T-cell (primary cell): ENCODE data around the gene MT1B. TPM values are rescaled to one million over a fixed set of nuclear protein-coding genes. Genes with fewer than 3 reads are reported as not detected.

Experiments used
- ATAC-seq, 4 experiments: fragments of 200-7000 bp in 3 of 4; fragments of 150-1000 bp in 1 of 4; cut with Tn5 transposase; replicated peaks in 1 of 4; 1 replicate in 3 of 4; 2 replicates in 1 of 4; pipeline ENCODE4 v1.10.0; 2021; ENCODE audit warnings: moderate library complexity in 3 of 4, mild to moderate bottlenecking in 2 of 4, moderate number of reproducible peaks in 1 of 4
- CTCF ChIA-PET, 2 donors: fragments of 300-600 bp; sonication (Branson Sonifier 250); formaldehyde crosslinking; loops; one replicate each; lab custom pipeline; 2022; ENCODE audit warnings: antibody characterized with exemption in 2 of 2; lab: Charles Lee
- POLR2A ChIA-PET, 2 donors: fragments of 300-600 bp; sonication (Branson Sonifier 250); formaldehyde crosslinking; loops; one replicate each; lab custom pipeline; 2022; ENCODE audit warnings: antibody characterized with exemption in 2 of 2; lab: Charles Lee
- DNase-seq, 35 experiments: peaks; one replicate each; pipeline versions ENCODE4 v3.0.0 to v3.0.0-alpha.2; 2013 to 2023
- H3K27ac ChIP-seq: one replicate; pipeline ENCODE4 v1.5.1; 2013; ENCODE audit warnings: low read length
- H3K27me3 ChIP-seq, 2 experiments: replicated peaks in 1 of 2; 1 replicate in 1 of 2; 2 replicates in 1 of 2; pipeline versions ENCODE4 v1.6.1 to v1.7.0; 2013; ENCODE audit warnings: low read length in 1 of 2, mixed read lengths in 1 of 2; ENCODE audit not compliant: control insufficient read depth in 2 of 2, insufficient read depth in 2 of 2; ENCODE audit errors: extremely low read depth in 1 of 2
- H3K36me3 ChIP-seq, 2 donors: 1 replicate in 1 of 2; 2 replicates in 1 of 2; pipeline versions ENCODE4 v1.6.1 to v1.7.0; 2013; ENCODE audit warnings: low read length in 1 of 2; ENCODE audit not compliant: control insufficient read depth in 2 of 2, insufficient read depth in 1 of 2; ENCODE audit errors: extremely low read depth in 1 of 2
- H3K4me1 ChIP-seq, 2 experiments: 1 replicate in 1 of 2; 2 replicates in 1 of 2; pipeline versions ENCODE4 v1.6.1 to v1.7.0; 2013; ENCODE audit warnings: low read length in 2 of 2, mixed read lengths in 1 of 2; ENCODE audit not compliant: insufficient read depth in 2 of 2, control insufficient read depth in 1 of 2; ENCODE audit errors: extremely low read depth in 1 of 2
- H3K4me3 ChIP-seq, 2 donors: 1 replicate in 1 of 2; 2 replicates in 1 of 2; pipeline versions ENCODE4 v1.5.1 to v1.7.0; 2013; ENCODE audit warnings: mild to moderate bottlenecking in 2 of 2, low read length in 1 of 2, moderate library complexity in 1 of 2; ENCODE audit not compliant: control insufficient read depth in 1 of 2; ENCODE audit errors: extremely low read depth in 1 of 2
- H3K9me3 ChIP-seq: 2 replicates; pipeline ENCODE4 v1.7.0; 2013
- H3K27ac Mint-ChIP-seq, 2 donors: one replicate each; pipeline ENCODE4 v1.8.0; 2020 to 2021; ENCODE audit warnings: mild to moderate bottlenecking in 2 of 2, mixed read lengths in 2 of 2
- H3K27me3 Mint-ChIP-seq, 2 donors: one replicate each; pipeline ENCODE4 v1.8.0; 2021 to 2022; ENCODE audit warnings: mixed read lengths in 2 of 2
- H3K36me3 Mint-ChIP-seq: one replicate; pipeline ENCODE4 v1.8.0; 2021; ENCODE audit warnings: mixed read lengths
- H3K4me1 Mint-ChIP-seq, 3 donors: one replicate each; pipeline ENCODE4 v1.8.0; 2020 to 2022; ENCODE audit warnings: mixed read lengths in 3 of 3, mild to moderate bottlenecking in 1 of 3
- H3K4me3 Mint-ChIP-seq, 3 donors: one replicate each; pipeline ENCODE4 v1.8.0; 2020 to 2022; ENCODE audit warnings: mild to moderate bottlenecking in 3 of 3, mixed read lengths in 3 of 3, moderate library complexity in 3 of 3
- H3K9me3 Mint-ChIP-seq, 3 donors: one replicate each; pipeline ENCODE4 v1.8.0; 2020 to 2022; ENCODE audit warnings: mixed read lengths in 3 of 3
- WGBS: methylation state at CpG from one replicate; pipeline ENCODE4 v1.1.5; 2013; ENCODE audit warnings: missing lambda C conversion rate; ENCODE audit not compliant: insufficient coverage; 5-methylcytosine and 5-hydroxymethylcytosine counted together
- total RNA-seq, 35 experiments: library from RNA in 6 of 35; stranded (reverse) in 6 of 35; fragments of 120-200 nt in 1 of 35; gene quantifications; one replicate each; pipeline versions ENCODE4 v1.2.1 to v1.2.4 and lab custom pipeline; 2013 to 2026

Gene MT1B
- total RNA-seq, 5 donors from 2014 or later (not counting 1 experiment from before 2014, with no cell fraction given), result not detected

DNA sequence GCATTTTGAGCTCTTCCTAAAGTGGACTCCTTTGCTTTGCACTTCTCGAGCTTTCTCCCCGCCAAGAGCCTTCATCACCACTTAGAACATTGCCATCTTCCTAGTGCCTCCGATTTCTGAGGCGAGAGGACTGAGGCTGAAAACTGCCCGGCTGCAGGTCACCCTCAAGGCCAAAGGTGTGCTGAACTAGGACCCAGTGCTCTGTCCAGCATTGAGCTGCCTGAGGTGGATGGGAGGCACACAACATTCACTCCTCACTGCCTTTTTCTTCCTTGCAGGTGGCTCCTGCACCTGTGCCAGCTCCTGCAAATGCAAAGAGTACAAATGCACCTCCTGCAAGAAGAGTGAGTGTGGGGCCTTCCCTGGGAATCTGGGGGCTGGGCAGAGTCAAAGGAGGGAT lies 7.9 kb upstream of the MT1B start:
- peaks cover 34 to 37% of the 10 kb centered on the region in 2 experiments for H3K27me3 ChIP-seq
- peak overlapping the region; percentile 42 to 60 for H3K4me3 ChIP-seq
- ATAC-seq (no peak), DNase-seq (no peak)
- H3K27ac ChIP-seq, result no peak overlapping the region
- ChIA-PET POLR2A (interaction anchor here in 1 of 2 donors (0.7 to 1.0 kb wide), 2 partner anchors 34 to 114 kb away, joined by 4 to 5 read pairs; no protein-coding TSS in a partner anchor), CTCF (interaction anchor here (0.6 to 1.8 kb wide), 9 partner anchors 11 to 386 kb away, joined by 3 to 11 read pairs (median 4); partner anchors contain the start of gene MT2A (in 1 of the 2))
- Mint-ChIP-seq H3K9me3 (no peaks in the 10 kb centered on the region), H3K36me3 (no peaks in the 10 kb centered on the region), H3K4me1 (peaks cover 21 to 24% (median 24%) of the 10 kb centered on the region in 3 donors), H3K27ac (peak overlapping the region in 1 of 2 donors; percentile 49), H3K4me3 (peak overlapping the region; percentile 69 to 71 (median 70)), H3K27me3 (peaks cover 30 to 36% of the 10 kb centered on the region in 2 donors)
- H3K36me3 ChIP-seq, result no peaks in the 10 kb centered on the region
- H3K4me1 ChIP-seq, result peaks cover 2 to 18% of the 10 kb centered on the region in 2 experiments
- 75% methylated on average over 4 of the region's 5 CpGs for WGBS
- H3K9me3 ChIP-seq, result no peaks in the 10 kb centered on the region

DNA sequence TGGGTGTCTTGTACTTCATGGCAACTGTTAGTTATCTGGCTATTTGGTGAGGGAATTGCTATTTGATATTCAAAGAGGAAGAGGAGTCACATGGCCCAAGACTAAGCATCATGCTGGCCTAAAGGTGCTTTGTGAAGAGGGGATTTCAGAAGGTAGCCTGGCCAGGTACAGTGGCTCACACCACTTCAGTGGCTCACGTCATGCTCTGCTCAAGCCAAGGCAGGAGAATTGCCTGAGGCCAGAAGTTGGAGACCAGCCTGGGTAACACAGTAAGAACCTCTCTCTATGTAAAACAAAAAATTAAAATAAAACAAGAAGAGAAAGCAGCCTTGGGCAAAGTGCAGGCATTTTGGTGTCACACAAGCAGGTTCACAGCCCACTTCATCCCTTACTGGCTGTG lies 6.4 kb upstream of the MT1B start:
- Mint-ChIP-seq H3K9me3 (no peaks in the 10 kb centered on the region), H3K4me1 (peaks cover 21 to 24% (median 24%) of the 10 kb centered on the region in 3 donors), H3K27ac (no peak overlapping the region), H3K27me3 (peaks cover 23 to 28% of the 10 kb centered on the region in 2 donors), H3K4me3 (no peak overlapping the region), H3K36me3 (no peaks in the 10 kb centered on the region)
- ChIA-PET CTCF (no interaction called here), POLR2A (no interaction called here)
- DNase-seq (no peak), ATAC-seq (no peak)
- Histone ChIP-seq H3K27me3 (peaks cover 31 to 32% of the 10 kb centered on the region in 2 experiments), H3K4me1 (peaks cover 2 to 18% of the 10 kb centered on the region in 2 experiments), H3K9me3 (no peaks in the 10 kb centered on the region), H3K4me3 (no peak overlapping the region), H3K36me3 (no peaks in the 10 kb centered on the region), H3K27ac (no peak overlapping the region)
- no CpG with 5 or more reads among the region's 1 CpG for WGBS

- Mint-ChIP-seq H3K36me3 (no peaks in the 10 kb centered on the region), H3K4me3 (no peak overlapping the region), H3K27ac (no peak overlapping the region), H3K27me3 (peaks cover 18 to 23% of the 10 kb centered on the region in 2 donors), H3K9me3 (no peaks in the 10 kb centered on the region), H3K4me1 (peaks cover 21 to 24% (median 24%) of the 10 kb centered on the region in 3 donors)
- no peaks in the 10 kb centered on the region for H3K36me3 ChIP-seq
- no peak for DNase-seq
- ATAC-seq, result no peak
- peaks cover 2 to 18% of the 10 kb centered on the region in 2 experiments for H3K4me1 ChIP-seq
- H3K27me3 ChIP-seq, result peaks cover 30 to 31% of the 10 kb centered on the region in 2 experiments
- no CpG with 5 or more reads among the region's 1 CpG for WGBS
- no peaks in the 10 kb centered on the region for H3K9me3 ChIP-seq
- ChIA-PET POLR2A (no interaction called here), CTCF (interaction anchor here in 1 of 2 donors (0.9 kb wide), 1 partner anchor 56 kb away, joined by 5 read pairs; no protein-coding TSS in a partner anchor)
- no peak overlapping the region for H3K4me3 ChIP-seq
- no peak overlapping the region for H3K27ac ChIP-seq
Measured at GRCh38 chr16:56645838-56646237, 5.8 kb upstream of the MT1B start.

DNA sequence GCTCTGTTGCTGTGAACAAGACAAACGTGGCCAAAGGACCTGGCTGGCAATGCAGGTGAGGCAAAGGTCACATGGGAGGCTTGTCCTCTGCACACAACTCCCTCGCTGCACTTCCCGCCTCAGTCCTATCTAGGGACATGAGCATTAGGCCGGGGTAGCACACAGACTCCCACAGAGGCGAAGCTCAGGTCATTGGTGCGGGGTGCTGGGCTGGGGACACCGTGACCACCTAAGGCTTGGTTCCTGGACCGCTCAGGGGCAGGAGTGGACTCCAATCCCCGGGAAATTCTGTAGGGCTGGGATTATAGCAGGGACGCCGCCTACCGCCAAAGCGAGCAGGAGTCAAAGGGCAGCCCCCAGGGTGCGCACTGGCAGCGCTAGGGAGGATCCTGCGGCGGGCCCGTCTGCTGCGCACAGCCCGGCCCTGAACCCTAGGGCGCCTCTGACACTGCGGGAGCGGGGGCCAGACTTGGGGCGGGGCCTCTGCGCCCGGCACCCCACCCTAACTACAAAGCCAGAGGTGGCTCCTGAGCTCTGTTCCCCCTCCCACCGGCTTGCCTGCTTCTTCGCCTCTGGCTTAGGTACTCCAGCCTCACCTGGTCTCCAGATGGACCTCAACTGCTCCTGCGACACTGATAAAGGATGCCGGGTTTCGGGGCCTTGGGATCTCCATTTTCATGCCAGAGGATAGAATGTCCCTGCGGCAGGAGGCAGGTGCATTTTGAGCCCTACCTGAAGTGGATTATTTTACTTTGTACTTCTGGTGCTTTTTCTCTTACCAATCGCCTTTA lies 3.9 kb upstream of the MT1B start:
- Mint-ChIP-seq H3K27ac (no peak overlapping the region), H3K36me3 (no peaks in the 10 kb centered on the region), H3K4me1 (peaks cover 13 to 17% (median 16%) of the 10 kb centered on the region in 3 donors), H3K4me3 (no peak overlapping the region), H3K9me3 (no peaks in the 10 kb centered on the region), H3K27me3 (peaks cover 17 to 28% of the 10 kb centered on the region in 2 donors)
- ChIA-PET POLR2A (interaction anchor here in 1 of 2 donors (0.6 kb wide), 1 partner anchor 113 kb away, joined by 4 read pairs; no protein-coding TSS in a partner anchor), CTCF (no interaction called here)
- Histone ChIP-seq H3K36me3 (no peaks in the 10 kb centered on the region), H3K27ac (no peak overlapping the region), H3K4me1 (peaks cover 2 to 17% of the 10 kb centered on the region in 2 experiments), H3K27me3 (peaks cover 31 to 49% of the 10 kb centered on the region in 2 experiments), H3K4me3 (no peak overlapping the region), H3K9me3 (no peaks in the 10 kb centered on the region)
- 46% methylated on average over 27 of the region's 33 CpGs for WGBS
- ATAC-seq (no peak), DNase-seq (no peak)

- no peak overlapping the region for H3K27ac Mint-ChIP-seq
- no peak overlapping the region for H3K4me3 ChIP-seq
- peaks cover 0 to 2% of the 10 kb centered on the region in 2 experiments for H3K4me1 ChIP-seq
- ChIA-PET CTCF (no interaction called here), POLR2A (no interaction called here)
- no peaks in the 10 kb centered on the region for H3K36me3 Mint-ChIP-seq
- peaks cover 1 to 4% (median 2%) of the 10 kb centered on the region in 3 donors for H3K4me1 Mint-ChIP-seq
- no peaks in the 10 kb centered on the region for H3K36me3 ChIP-seq
- peaks cover 17 to 26% of the 10 kb centered on the region in 2 donors for H3K27me3 Mint-ChIP-seq
- DNase-seq, result no peak
- no CpG with 5 or more reads among the region's 2 CpGs for WGBS
- H3K27ac ChIP-seq, result no peak overlapping the region
- no peaks in the 10 kb centered on the region for H3K9me3 ChIP-seq
- H3K4me3 Mint-ChIP-seq, result no peak overlapping the region
- peaks cover 31 to 50% of the 10 kb centered on the region in 2 experiments for H3K27me3 ChIP-seq
- no peaks in the 10 kb centered on the region for H3K9me3 Mint-ChIP-seq
- ATAC-seq, result no peak
Measured at GRCh38 chr16:56649271-56649670, 2.4 kb upstream of the MT1B start.

GRCh38 chr16:56649820-56650219 lies 1.9 kb upstream of the MT1B start:
- Mint-ChIP-seq H3K4me1 (no peaks in the 10 kb centered on the region), H3K27ac (no peak overlapping the region), H3K4me3 (no peak overlapping the region), H3K27me3 (peaks cover 17 to 27% of the 10 kb centered on the region in 2 donors), H3K36me3 (no peaks in the 10 kb centered on the region), H3K9me3 (no peaks in the 10 kb centered on the region)
- Histone ChIP-seq H3K9me3 (no peaks in the 10 kb centered on the region), H3K4me3 (no peak overlapping the region), H3K27ac (no peak overlapping the region), H3K27me3 (peaks cover 33 to 50% of the 10 kb centered on the region in 2 experiments), H3K36me3 (no peaks in the 10 kb centered on the region), H3K4me1 (no peaks in the 10 kb centered on the region)
- no peak for DNase-seq
- ChIA-PET CTCF (no interaction called here), POLR2A (interaction anchor here in 1 of 2 donors (0.6 kb wide), 1 partner anchor 24 kb away, joined by 3 read pairs; the partner anchor contains the start of gene MT1E)
- ATAC-seq, result no peak
- no CpG with 5 or more reads among the region's 3 CpGs for WGBS
